GM19025 (cell line): ENCODE measurements around the gene BIK.

ENCODE experiments used
- ATAC-seq: cut with Tn5 transposase; IDR thresholded peaks from one replicate; pipeline ENCODE4 v1.9.1; 2021; ENCODE audit warnings: mild to moderate bottlenecking, low read depth, moderate library complexity; ENCODE audit not compliant: unreplicated experiment

BIK gene

GRCh38 chr22:43158778-43159483, 48.4 kb downstream of the BIK start:
- no peak for ATAC-seq

GRCh38 chr22:43159484-43160178, 49.1 kb downstream of the BIK start:
- no peak for ATAC-seq

GRCh38 chr22:43160497-43161126, 50.1 kb downstream of the BIK start:
- ATAC-seq = no peak

- ATAC-seq = no peak
Measured at GRCh38 chr22:43162412-43163150, 52.0 kb downstream of the BIK start.

- ATAC-seq = no peak
Measured at GRCh38 chr22:43163241-43163795, 52.8 kb downstream of the BIK start.

- ATAC-seq = no peak
Measured at GRCh38 chr22:43164636-43165035, 54.1 kb downstream of the BIK start.

GRCh38 chr22:43166132-43166930, 55.8 kb downstream of the BIK start:
- ATAC-seq = no peak

GRCh38 chr22:43167001-43167589, 56.5 kb downstream of the BIK start:
- no peak for ATAC-seq

GRCh38 chr22:43168471-43169309, 58.1 kb downstream of the BIK start:
- no peak for ATAC-seq

GRCh38 chr22:43169310-43170130, 59.0 kb downstream of the BIK start:
- ATAC-seq = no peak

- ATAC-seq = no peak
Measured at GRCh38 chr22:43170131-43170480, 59.6 kb downstream of the BIK start.

GRCh38 chr22:43171019-43171491, 60.5 kb downstream of the BIK start:
- no peak for ATAC-seq

GRCh38 chr22:43171607-43172006, 61.1 kb downstream of the BIK start:
- no peak for ATAC-seq

GRCh38 chr22:43172191-43172590, 61.6 kb downstream of the BIK start:
- ATAC-seq = no peak

GRCh38 chr22:43173566-43173965, 63.0 kb downstream of the BIK start:
- no peak for ATAC-seq

- no peak for ATAC-seq
Measured at GRCh38 chr22:43173976-43174720, 63.6 kb downstream of the BIK start.

- ATAC-seq = no peak
Measured at GRCh38 chr22:43174941-43175531, 64.5 kb downstream of the BIK start.
